ENCODE results near the gene RBM20.

- no peak for TF ChIP-seq CTCF (IDR thresholded peaks at IDR 0.05)
- no peak for TF ChIP-seq KDM1A (IDR thresholded peaks at IDR 0.05; ENCODE audit: low read depth)
- TF ChIP-seq ESRRA (IDR thresholded peaks at IDR 0.05; ENCODE audit: borderline replicate concordance, low read length) = no peak
- no peak for TF ChIP-seq MAX (IDR thresholded peaks at IDR 0.05)
Measured at GRCh38 chr10:110771991-110772390, 127.9 kb downstream of the RBM20 start.

All from A549 (cell line).